Adipose tissue (tissue), 3 donors: ENCODE results near the gene FAM168B. TPM values are rescaled to one million over a fixed set of nuclear protein-coding genes. Genes with fewer than 3 reads are reported as not detected.

Source experiments
- H3K27ac ChIP-seq: one replicate; pipeline ENCODE4 v1.5.1; 2013; ENCODE audit warnings: low read depth, low read length
- WGBS, 3 donors: extraction: QIAGEN DNeasy Blood & Tissue Kit; methylation state at CpG; one replicate each; pipeline ENCODE4 v1.1.7; 2013; 5-methylcytosine and 5-hydroxymethylcytosine counted together
- polyA plus RNA-seq, 3 donors: library from polyadenylated mRNA; stranded (reverse); fragments of 200-250 nt; gene quantifications; one replicate each; pipeline ENCODE4 v1.2.3, GENCODE V29; 2013
- donor health status: healthy with polysubstance abuse.
- donor health status: Bipolar disorder and iron deficiency.
- donor health status: healthy.

The FAM168B gene
- polyA plus RNA-seq, 3 donors, result 24.5 to 67.2 (median 41.6) TPM

- no peak overlapping the region for H3K27ac ChIP-seq
- 89 to 94% (median 94%) methylated on average over 1 of the region's 1 CpG for WGBS, 3 donors
Measured at GRCh38 chr2:131008967-131009366, 84.3 kb downstream of the FAM168B start.

- 90 to 98% (median 96%) methylated on average over 2 of the region's 2 CpGs for WGBS, 3 donors
Measured at GRCh38 chr2:131006561-131006960, 86.7 kb downstream of the FAM168B start.

GRCh38 chr2:131005216-131005935 is 87.9 kb downstream of the FAM168B start:
- H3K27ac ChIP-seq, result no peak overlapping the region
- 79 to 82% (median 81%) methylated on average over 16 of the region's 16 CpGs for WGBS, 3 donors

More at GRCh38 chr2:131006561-131006960, 86.7 kb downstream of the FAM168B start:
- no peak overlapping the region for H3K27ac ChIP-seq

GRCh38 chr2:131004446-131005209 is 88.6 kb downstream of the FAM168B start:
- 84 to 87% (median 84%) methylated on average over 11 of the region's 11 CpGs for WGBS, 3 donors
- no peak overlapping the region for H3K27ac ChIP-seq

- WGBS, 3 donors, result 72 to 81% (median 79%) methylated on average over 6 of the region's 6 CpGs
- H3K27ac ChIP-seq, result no peak overlapping the region
Measured at GRCh38 chr2:130998561-130998960, 94.7 kb downstream of the FAM168B start.

Other genes with a start within 250 kb of the FAM168B start
- gene PLEKHB2, start 11.9 kb upstream of the FAM168B start, polyA plus RNA-seq, result 10 to 100 TPM; 11.4 to 35.9 (median 27.4) TPM
- gene POTEE, start 116.1 kb upstream of the FAM168B start, polyA plus RNA-seq, result not detected